C4-2B (cell line): ENCODE data around the gene EXD3.

Experiments used
- ZFX ChIP-seq: fragments of 450-650 bp; IDR thresholded peaks from 2 replicates; pipeline ENCODE4 v1.6.1; 2017
- TF ChIP-seq, protein P1 (sequence below): fragments of 450-650 bp; conservative IDR thresholded peaks from 2 replicates; pipeline ENCODE4 v1.5.1; 2017; ENCODE audit warnings: mild to moderate bottlenecking

DNA sequence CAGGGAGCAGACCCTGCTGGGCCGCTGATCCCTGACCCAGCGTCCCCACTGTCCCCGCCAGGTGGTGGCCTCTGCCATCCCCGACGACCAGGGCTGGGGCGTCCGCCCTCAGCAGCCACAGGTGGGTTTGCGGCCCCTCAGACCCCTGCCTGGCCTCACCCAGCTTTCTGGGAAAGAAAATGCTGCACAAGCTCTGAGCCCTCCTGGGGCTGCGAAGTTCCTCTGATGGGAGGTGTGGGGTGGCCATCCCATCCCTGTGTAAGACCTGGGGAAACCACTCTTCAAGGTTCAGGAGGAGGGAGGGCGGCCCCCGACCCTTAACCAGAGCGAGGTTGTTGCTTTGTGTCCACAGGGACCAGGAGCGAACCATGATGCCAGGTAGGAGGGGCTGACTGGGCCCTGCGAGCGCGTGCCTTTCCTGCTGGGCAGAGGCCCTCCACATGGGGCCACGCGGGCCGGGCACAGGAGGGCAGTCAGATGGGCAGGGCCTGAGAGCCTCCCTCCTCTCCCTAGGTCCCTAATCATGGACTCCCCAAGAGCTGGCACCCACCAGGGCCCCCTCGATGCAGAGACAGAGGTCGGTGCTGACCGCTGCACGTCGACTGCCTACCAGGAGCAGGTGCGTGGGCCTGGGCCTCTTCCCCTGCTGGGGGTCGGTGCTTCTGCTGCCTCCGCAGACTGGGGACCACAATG lies 7.9 kb upstream of the EXD3 start:
- TF ChIP-seq, protein P1, sequence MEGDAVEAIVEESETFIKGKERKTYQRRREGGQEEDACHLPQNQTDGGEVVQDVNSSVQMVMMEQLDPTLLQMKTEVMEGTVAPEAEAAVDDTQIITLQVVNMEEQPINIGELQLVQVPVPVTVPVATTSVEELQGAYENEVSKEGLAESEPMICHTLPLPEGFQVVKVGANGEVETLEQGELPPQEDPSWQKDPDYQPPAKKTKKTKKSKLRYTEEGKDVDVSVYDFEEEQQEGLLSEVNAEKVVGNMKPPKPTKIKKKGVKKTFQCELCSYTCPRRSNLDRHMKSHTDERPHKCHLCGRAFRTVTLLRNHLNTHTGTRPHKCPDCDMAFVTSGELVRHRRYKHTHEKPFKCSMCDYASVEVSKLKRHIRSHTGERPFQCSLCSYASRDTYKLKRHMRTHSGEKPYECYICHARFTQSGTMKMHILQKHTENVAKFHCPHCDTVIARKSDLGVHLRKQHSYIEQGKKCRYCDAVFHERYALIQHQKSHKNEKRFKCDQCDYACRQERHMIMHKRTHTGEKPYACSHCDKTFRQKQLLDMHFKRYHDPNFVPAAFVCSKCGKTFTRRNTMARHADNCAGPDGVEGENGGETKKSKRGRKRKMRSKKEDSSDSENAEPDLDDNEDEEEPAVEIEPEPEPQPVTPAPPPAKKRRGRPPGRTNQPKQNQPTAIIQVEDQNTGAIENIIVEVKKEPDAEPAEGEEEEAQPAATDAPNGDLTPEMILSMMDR: no peak
- no peak for TF ChIP-seq ZFX
